A549 (cell line): ENCODE results near the gene GPR137B.

Experiments
- BHLHE40 ChIP-seq: IDR thresholded peaks from 2 replicates; pipeline ENCODE4 v1.6.1; 2012; ENCODE audit warnings: low read depth, low read length, inconsistent platforms
- EP300 ChIP-seq, 2 experiments: fragments of >200 bp; sonication (Bioruptor Twin); formaldehyde crosslinking; IDR thresholded peaks; 2 replicates in 1 of 2; 3 replicates in 1 of 2; pipeline ENCODE4 v1.6.1; 2016 to 2017
- ESRRA ChIP-seq: fragments of 150-350 bp; IDR thresholded peaks from 2 replicates; pipeline ENCODE4 v1.6.1; 2014; ENCODE audit warnings: mild to moderate bottlenecking, low read length, borderline replicate concordance
- POLR2A ChIP-seq: IDR thresholded peaks from 2 replicates; pipeline ENCODE4 v1.6.1; 2012; ENCODE audit warnings: mild to moderate bottlenecking, low read length
- TF ChIP-seq, protein P1 (sequence below): fragments of >200 bp; sonication (Bioruptor Twin); formaldehyde crosslinking; IDR thresholded peaks from 3 replicates; pipeline ENCODE4 v1.5.1; 2016
- TF ChIP-seq, protein P2 (sequence below): IDR thresholded peaks from 2 replicates; pipeline ENCODE4 v1.6.1; 2012

DNA sequence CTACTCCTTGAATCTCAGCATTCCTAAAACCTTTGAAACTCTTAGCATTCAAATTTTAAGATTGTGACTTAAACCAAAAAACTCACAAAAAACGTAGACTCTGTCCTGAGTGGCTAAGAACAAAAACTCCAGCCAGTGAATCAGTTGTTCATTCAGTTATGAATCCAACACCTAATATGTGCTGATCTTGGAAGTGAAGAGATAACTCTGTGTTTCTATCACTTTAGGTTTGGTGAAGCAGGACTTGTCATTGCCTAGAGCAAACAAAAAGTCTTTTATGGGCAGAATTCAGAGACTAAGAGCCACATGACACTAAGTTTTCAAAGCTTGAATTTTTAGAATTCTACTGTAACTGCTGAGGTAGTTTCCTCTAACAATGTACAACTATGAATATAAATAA is 10.4 kb upstream of the GPR137B start:
- TF ChIP-seq, protein P1, sequence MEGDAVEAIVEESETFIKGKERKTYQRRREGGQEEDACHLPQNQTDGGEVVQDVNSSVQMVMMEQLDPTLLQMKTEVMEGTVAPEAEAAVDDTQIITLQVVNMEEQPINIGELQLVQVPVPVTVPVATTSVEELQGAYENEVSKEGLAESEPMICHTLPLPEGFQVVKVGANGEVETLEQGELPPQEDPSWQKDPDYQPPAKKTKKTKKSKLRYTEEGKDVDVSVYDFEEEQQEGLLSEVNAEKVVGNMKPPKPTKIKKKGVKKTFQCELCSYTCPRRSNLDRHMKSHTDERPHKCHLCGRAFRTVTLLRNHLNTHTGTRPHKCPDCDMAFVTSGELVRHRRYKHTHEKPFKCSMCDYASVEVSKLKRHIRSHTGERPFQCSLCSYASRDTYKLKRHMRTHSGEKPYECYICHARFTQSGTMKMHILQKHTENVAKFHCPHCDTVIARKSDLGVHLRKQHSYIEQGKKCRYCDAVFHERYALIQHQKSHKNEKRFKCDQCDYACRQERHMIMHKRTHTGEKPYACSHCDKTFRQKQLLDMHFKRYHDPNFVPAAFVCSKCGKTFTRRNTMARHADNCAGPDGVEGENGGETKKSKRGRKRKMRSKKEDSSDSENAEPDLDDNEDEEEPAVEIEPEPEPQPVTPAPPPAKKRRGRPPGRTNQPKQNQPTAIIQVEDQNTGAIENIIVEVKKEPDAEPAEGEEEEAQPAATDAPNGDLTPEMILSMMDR, result no peak
- no peak for TF ChIP-seq POLR2A
- TF ChIP-seq ESRRA, result no peak
- no peak for TF ChIP-seq BHLHE40
- no peak for TF ChIP-seq EP300 (IDR thresholded peaks at IDR 0.05)
- TF ChIP-seq, protein P2, sequence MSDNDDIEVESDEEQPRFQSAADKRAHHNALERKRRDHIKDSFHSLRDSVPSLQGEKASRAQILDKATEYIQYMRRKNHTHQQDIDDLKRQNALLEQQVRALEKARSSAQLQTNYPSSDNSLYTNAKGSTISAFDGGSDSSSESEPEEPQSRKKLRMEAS, result no peak
